Skeletal muscle satellite cell (primary cell): ENCODE results near the gene PFKP.

Experiments
- H3K27me3 ChIP-seq: 2 replicates; pipeline ENCODE4 v1.7.0; 2013; ENCODE audit warnings: low read length; ENCODE audit not compliant: control insufficient read depth, insufficient read depth
- H3K36me3 ChIP-seq: 2 replicates; pipeline ENCODE4 v1.7.0; 2013; ENCODE audit warnings: mild to moderate bottlenecking, control low read depth, low read length; ENCODE audit not compliant: insufficient read depth
- H3K4me1 ChIP-seq: 2 replicates; pipeline ENCODE4 v1.7.0; 2013; ENCODE audit warnings: low read length; ENCODE audit not compliant: control insufficient read depth, insufficient read depth
- H3K4me2 ChIP-seq: 2 replicates; pipeline ENCODE4 v1.7.0; 2013; ENCODE audit warnings: mild to moderate bottlenecking, low read length
- H3K4me3 ChIP-seq: 2 replicates; pipeline ENCODE4 v1.7.0; 2013; ENCODE audit warnings: low read length
- H3K9ac ChIP-seq: 2 replicates; pipeline ENCODE4 v1.7.0; 2013; ENCODE audit warnings: mild to moderate bottlenecking, low read depth, low read length, moderate library complexity
- H3K9me3 ChIP-seq: replicated peaks from 2 replicates; pipeline ENCODE4 v1.7.0; 2013; ENCODE audit warnings: mild to moderate bottlenecking, control low read depth, low read length

Gene PFKP

GRCh38 chr10:3178042-3178441 is 110.7 kb downstream of the PFKP start:
- H3K9ac ChIP-seq, result no peak overlapping the region
- no peaks in the 10 kb centered on the region for H3K36me3 ChIP-seq
- H3K4me2 ChIP-seq, result no peak overlapping the region
- no peak overlapping the region for H3K4me3 ChIP-seq
- no peaks in the 10 kb centered on the region for H3K4me1 ChIP-seq
- peaks cover 54% of the 10 kb centered on the region for H3K27me3 ChIP-seq
- no peaks in the 10 kb centered on the region for H3K9me3 ChIP-seq

- H3K9ac ChIP-seq, result no peak overlapping the region
- H3K9me3 ChIP-seq, result no peaks in the 10 kb centered on the region
- H3K4me3 ChIP-seq, result no peak overlapping the region
- H3K36me3 ChIP-seq, result no peaks in the 10 kb centered on the region
- no peak overlapping the region for H3K4me2 ChIP-seq
- peaks cover 62% of the 10 kb centered on the region for H3K27me3 ChIP-seq
- no peaks in the 10 kb centered on the region for H3K4me1 ChIP-seq
Measured at GRCh38 chr10:3179174-3179573, 111.8 kb downstream of the PFKP start.

GRCh38 chr10:3180355-3181025 is 113.1 kb downstream of the PFKP start:
- H3K27me3 ChIP-seq, result peaks cover 64% of the 10 kb centered on the region
- no peak overlapping the region for H3K4me2 ChIP-seq
- no peak overlapping the region for H3K9ac ChIP-seq
- H3K4me1 ChIP-seq, result no peaks in the 10 kb centered on the region
- no peaks in the 10 kb centered on the region for H3K9me3 ChIP-seq
- H3K36me3 ChIP-seq, result no peaks in the 10 kb centered on the region
- H3K4me3 ChIP-seq, result no peak overlapping the region

GRCh38 chr10:3185386-3185785 is 118.0 kb downstream of the PFKP start:
- Histone ChIP-seq H3K4me2 (no peak overlapping the region), H3K4me1 (no peaks in the 10 kb centered on the region), H3K27me3 (peaks cover 47% of the 10 kb centered on the region), H3K36me3 (no peaks in the 10 kb centered on the region), H3K9me3 (no peaks in the 10 kb centered on the region), H3K4me3 (no peak overlapping the region), H3K9ac (no peak overlapping the region)

- no peak overlapping the region for H3K4me2 ChIP-seq
- no peak overlapping the region for H3K4me3 ChIP-seq
- no peaks in the 10 kb centered on the region for H3K4me1 ChIP-seq
- no peaks in the 10 kb centered on the region for H3K9me3 ChIP-seq
- H3K27me3 ChIP-seq, result peaks cover 52% of the 10 kb centered on the region
- no peaks in the 10 kb centered on the region for H3K36me3 ChIP-seq
- no peak overlapping the region for H3K9ac ChIP-seq
Measured at GRCh38 chr10:3186368-3186767, 119.0 kb downstream of the PFKP start.
